Sigmoid colon (tissue), 7 donors: ENCODE results near the gene DDIT3. TPM values are rescaled to one million over a fixed set of nuclear protein-coding genes. Genes with fewer than 3 reads are reported as not detected.
"Not testable (repeated sequence)": the region's sequence is repeated elsewhere in the genome, so short reads cannot be mapped to it uniquely, and the experiment has no call there.

Experiments
- DNase-seq: peaks from one replicate; pipeline ENCODE4 v3.0.0-alpha.2; 2019
- H3K27ac ChIP-seq, 4 donors: fragments of 200-600 bp; sonication (generic); one replicate each; pipeline ENCODE4 v1.5.1; 2016 to 2019; ENCODE audit warnings: mild to moderate bottlenecking in 1 of 4
- H3K27me3 ChIP-seq, 3 donors: fragments of 200-600 bp; sonication (generic); one replicate each; pipeline ENCODE4 v1.5.1; 2019; ENCODE audit warnings: mild to moderate bottlenecking in 1 of 3
- H3K36me3 ChIP-seq, 4 donors: fragments of 200-600 bp; sonication (generic); one replicate each; pipeline ENCODE4 v1.5.1; 2016 to 2019
- H3K4me1 ChIP-seq, 4 donors: fragments of 200-600 bp; sonication (generic); one replicate each; pipeline ENCODE4 v1.5.1; 2017 to 2019
- H3K4me3 ChIP-seq, 4 donors: fragments of 200-600 bp; sonication (generic); one replicate each; pipeline ENCODE4 v1.5.1; 2017 to 2019; ENCODE audit warnings: mild to moderate bottlenecking in 2 of 4, moderate library complexity in 1 of 4
- H3K9me3 ChIP-seq, 4 donors: fragments of 200-600 bp in 3 of 4; sonication (generic) in 3 of 4; one replicate each; pipeline versions ENCODE4 v1.5.1 to v1.6.1; 2013 to 2019
- EP300 ChIP-seq, 4 donors: sonication (generic); formaldehyde crosslinking; IDR thresholded peaks; one replicate each; pipeline ENCODE4 v1.6.1; 2017; ENCODE audit warnings: antibody characterized with exemption in 4 of 4
- POLR2A ChIP-seq, 2 donors: fragments of 450-650 bp; IDR thresholded peaks; one replicate each; pipeline ENCODE4 v1.6.1; 2016; ENCODE audit warnings: antibody characterized with exemption in 2 of 2, mild to moderate bottlenecking in 2 of 2, moderate library complexity in 2 of 2
- POLR2AphosphoS5 ChIP-seq, 4 donors: sonication (generic); formaldehyde crosslinking; IDR thresholded peaks; one replicate each; pipeline ENCODE4 v1.6.1; 2017; ENCODE audit warnings: antibody characterized with exemption in 4 of 4
- WGBS, 2 donors: extraction: QIAGEN DNeasy Blood & Tissue Kit; methylation state at CpG; one replicate each; pipeline ENCODE4 v1.1.7; 2013; 5-methylcytosine and 5-hydroxymethylcytosine counted together
- intact Hi-C: fragments of 100-400 bp; cut with DNase I; formaldehyde crosslinking; loops from one replicate; pipeline ENCODE4 v1.15.1; 2023
- polyA plus RNA-seq, 3 donors: library from polyadenylated mRNA; stranded (reverse); fragments of 200-250 nt; gene quantifications; one replicate each; pipeline ENCODE4 v1.2.3, GENCODE V29; 2013
- total RNA-seq, 4 donors: library from RNA; depleted of rRNA; stranded (reverse); fragments of >200 nt; gene quantifications; one replicate each; pipeline ENCODE4 v1.1.0, GENCODE V29; 2016
- TF ChIP-seq, protein P1 (sequence below), 4 experiments: fragments of 450-650 bp in 3 of 4; fragments of 200-600 bp in 1 of 4; IDR thresholded peaks; one replicate each; pipeline ENCODE4 v1.5.1; 2016 to 2019; ENCODE audit warnings: antibody characterized with exemption in 4 of 4, mild to moderate bottlenecking in 3 of 4, moderate library complexity in 2 of 4
- donor health status: healthy with polysubstance abuse.
- donor health status: Bipolar disorder and iron deficiency.
- donor health status: healthy.

DDIT3 gene
- total and polyA plus RNA-seq, 7 donors, result 30.7 to 52.9 (median 43.3) TPM

DNA sequence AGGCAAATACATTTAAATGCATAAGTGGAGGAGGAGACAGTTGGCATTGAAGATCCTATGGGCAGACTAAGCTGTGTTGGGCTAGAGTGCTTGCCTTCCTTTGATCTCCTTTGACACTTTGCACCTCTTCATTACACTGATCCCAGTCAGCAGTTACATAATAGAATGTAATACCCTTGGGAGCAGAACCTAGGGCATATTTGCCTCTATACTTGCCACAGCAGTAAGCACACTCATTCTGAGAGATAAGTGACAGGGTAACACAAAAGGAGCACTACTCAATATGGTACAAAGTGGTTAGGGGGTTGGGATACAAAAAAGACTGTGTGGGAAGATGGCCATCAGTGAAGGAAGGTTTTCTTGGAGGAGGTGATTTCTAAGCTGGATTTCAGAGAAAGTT, 23.5 kb downstream of the DDIT3 start:
- no peaks in the 10 kb centered on the region for H3K27me3 ChIP-seq
- no peaks in the 10 kb centered on the region for H3K9me3 ChIP-seq
- TF ChIP-seq EP300 (IDR thresholded peaks at IDR 0.05) (no peak), POLR2AphosphoS5 (IDR thresholded peaks at IDR 0.05) (no peak), POLR2A (IDR thresholded peaks at IDR 0.05) (no peak)
- TF ChIP-seq, protein P1, sequence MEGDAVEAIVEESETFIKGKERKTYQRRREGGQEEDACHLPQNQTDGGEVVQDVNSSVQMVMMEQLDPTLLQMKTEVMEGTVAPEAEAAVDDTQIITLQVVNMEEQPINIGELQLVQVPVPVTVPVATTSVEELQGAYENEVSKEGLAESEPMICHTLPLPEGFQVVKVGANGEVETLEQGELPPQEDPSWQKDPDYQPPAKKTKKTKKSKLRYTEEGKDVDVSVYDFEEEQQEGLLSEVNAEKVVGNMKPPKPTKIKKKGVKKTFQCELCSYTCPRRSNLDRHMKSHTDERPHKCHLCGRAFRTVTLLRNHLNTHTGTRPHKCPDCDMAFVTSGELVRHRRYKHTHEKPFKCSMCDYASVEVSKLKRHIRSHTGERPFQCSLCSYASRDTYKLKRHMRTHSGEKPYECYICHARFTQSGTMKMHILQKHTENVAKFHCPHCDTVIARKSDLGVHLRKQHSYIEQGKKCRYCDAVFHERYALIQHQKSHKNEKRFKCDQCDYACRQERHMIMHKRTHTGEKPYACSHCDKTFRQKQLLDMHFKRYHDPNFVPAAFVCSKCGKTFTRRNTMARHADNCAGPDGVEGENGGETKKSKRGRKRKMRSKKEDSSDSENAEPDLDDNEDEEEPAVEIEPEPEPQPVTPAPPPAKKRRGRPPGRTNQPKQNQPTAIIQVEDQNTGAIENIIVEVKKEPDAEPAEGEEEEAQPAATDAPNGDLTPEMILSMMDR (IDR thresholded peaks at IDR 0.05), result no peak
- intact Hi-C loops, result no loop called here
- no peak for DNase-seq
- peaks cover 24 to 85% (median 35%) of the 10 kb centered on the region in 4 donors for H3K36me3 ChIP-seq
- H3K4me1 ChIP-seq, result no peaks in the 10 kb centered on the region
- no peak overlapping the region for H3K27ac ChIP-seq
- H3K4me3 ChIP-seq, result no peak overlapping the region

GRCh38 chr12:57495051-57495701, 25.1 kb downstream of the DDIT3 start:
- H3K27ac ChIP-seq, intact Hi-C loops, H3K9me3 ChIP-seq, H3K4me1 ChIP-seq, H3K27me3 ChIP-seq, DNase-seq, H3K4me3 ChIP-seq: not testable (repeated sequence)
- WGBS, 2 donors, result 97% methylated on average over 45 of the region's 48 CpGs
- H3K36me3 ChIP-seq, result peaks cover 24 to 85% (median 36%) of the 10 kb centered on the region in 4 donors

DNA sequence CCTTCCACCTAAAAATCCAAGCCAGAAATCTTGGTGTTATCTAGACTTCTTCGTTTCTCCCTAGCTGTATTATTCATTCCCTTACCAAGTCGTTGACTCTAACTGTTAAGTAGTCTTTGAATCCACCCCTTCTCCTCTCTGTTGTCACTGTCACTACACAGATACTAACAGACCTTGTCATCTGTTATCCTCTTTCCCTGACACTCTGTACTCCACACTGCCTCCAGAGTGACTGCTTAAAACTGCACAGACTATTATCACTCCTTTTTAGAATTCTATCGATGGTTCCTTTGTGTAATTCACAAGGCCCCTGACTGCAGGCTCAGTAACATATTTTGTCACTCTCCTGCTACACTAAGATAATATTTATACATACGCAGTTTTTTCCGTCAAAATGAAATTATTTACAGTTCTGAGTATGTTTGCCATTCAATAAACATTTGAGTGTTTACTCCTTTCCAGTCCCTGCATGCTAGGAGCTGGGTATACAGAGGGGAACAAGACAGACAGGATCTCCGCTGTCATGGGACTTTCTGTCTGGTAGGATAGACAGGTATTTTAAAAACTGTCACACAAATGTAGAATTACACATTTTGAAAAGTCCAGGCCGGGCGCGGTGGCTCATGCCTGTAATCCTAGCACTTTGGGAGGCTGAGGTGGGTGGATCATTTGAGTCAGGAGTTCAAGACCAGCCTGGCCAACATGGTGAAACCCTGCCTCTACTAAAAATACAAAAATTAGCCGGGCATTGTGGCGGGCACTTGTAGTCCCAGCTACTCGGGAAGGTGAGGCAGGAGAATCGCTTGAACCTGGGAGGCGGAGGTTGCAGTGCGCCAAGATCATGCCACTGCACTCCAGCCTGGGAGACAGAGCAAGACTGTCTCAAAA, 28.7 kb downstream of the DDIT3 start:
- no peak for TF ChIP-seq POLR2A (IDR thresholded peaks at IDR 0.05)
- no peak for TF ChIP-seq POLR2AphosphoS5 (IDR thresholded peaks at IDR 0.05)
- no peak for TF ChIP-seq EP300 (IDR thresholded peaks at IDR 0.05)
- TF ChIP-seq, protein P1 (IDR thresholded peaks at IDR 0.05), result no peak
- Histone ChIP-seq H3K4me3 (no peak overlapping the region), H3K36me3 (peaks cover 19 to 62% (median 22%) of the 10 kb centered on the region in 4 donors), H3K27me3 (no peaks in the 10 kb centered on the region), H3K9me3 (no peaks in the 10 kb centered on the region), H3K27ac (no peak overlapping the region), H3K4me1 (peaks cover 0 to 22% (median 13%) of the 10 kb centered on the region in 4 donors)
- no peak for DNase-seq
- WGBS, 2 donors, result 91 to 92% methylated on average over 15 of the region's 15 CpGs
- intact Hi-C loops, result no loop called here

DNA sequence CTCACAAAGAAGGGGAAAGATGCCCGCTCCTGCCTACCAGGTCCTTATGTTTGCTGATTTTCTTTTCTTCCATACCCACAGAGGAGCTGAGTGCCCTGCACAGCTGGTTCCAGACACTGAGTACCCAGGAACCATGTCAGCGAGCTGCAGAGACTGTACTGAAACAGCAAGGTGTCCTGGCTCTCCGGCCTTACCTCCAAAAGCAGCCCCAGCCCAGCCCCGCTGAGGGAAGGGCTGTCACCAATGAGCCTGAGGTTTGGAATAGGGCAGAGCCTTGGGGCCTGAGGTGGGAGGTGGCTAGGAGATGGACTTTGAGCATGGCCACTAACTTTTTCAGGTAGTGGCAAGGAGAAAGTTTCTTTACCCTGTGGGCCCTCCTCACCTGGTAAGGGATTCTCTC, 30.2 kb downstream of the DDIT3 start:
- H3K27ac ChIP-seq, result no peak overlapping the region
- peaks cover 19 to 48% (median 22%) of the 10 kb centered on the region in 4 donors for H3K36me3 ChIP-seq
- no peak for DNase-seq
- no peaks in the 10 kb centered on the region for H3K9me3 ChIP-seq
- 97 to 98% methylated on average over 4 of the region's 4 CpGs for WGBS, 2 donors
- intact Hi-C loops, result no loop called here
- peaks cover 0 to 22% (median 13%) of the 10 kb centered on the region in 4 donors for H3K4me1 ChIP-seq
- H3K4me3 ChIP-seq, result no peak overlapping the region
- TF ChIP-seq, protein P1 (IDR thresholded peaks at IDR 0.05), result no peak
- no peak for TF ChIP-seq POLR2AphosphoS5 (IDR thresholded peaks at IDR 0.05)
- TF ChIP-seq POLR2A (IDR thresholded peaks at IDR 0.05), result no peak
- TF ChIP-seq EP300 (IDR thresholded peaks at IDR 0.05), result no peak
- no peaks in the 10 kb centered on the region for H3K27me3 ChIP-seq

DNA sequence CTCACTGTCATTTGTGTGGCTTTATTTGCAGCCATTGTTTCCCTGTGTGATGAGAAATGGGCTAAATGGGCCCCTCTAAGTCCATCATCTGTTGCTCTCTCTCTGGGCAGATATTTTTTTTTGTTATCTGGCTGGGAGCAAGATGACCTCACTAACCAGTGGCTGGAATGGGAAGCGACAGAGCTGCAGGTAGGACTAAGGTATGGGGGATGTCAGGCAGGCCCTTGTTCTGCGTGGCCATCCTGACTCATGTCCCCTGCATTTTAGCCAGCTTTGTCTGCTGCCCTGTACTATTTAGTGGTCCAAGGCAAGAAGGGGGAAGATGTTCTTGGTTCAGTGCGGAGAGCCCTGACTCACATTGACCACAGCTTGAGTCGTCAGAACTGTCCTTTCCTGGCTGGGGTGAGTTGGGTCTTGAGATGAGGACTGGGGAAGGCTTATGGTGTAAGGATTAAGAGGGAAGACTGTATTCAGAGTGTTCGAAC, 31.1 kb downstream of the DDIT3 start:
- TF ChIP-seq EP300 (IDR thresholded peaks at IDR 0.05) (no peak), POLR2AphosphoS5 (IDR thresholded peaks at IDR 0.05) (no peak), POLR2A (IDR thresholded peaks at IDR 0.05) (no peak)
- TF ChIP-seq, protein P1 (IDR thresholded peaks at IDR 0.05), result no peak
- Histone ChIP-seq H3K27ac (peak overlapping the region in 1 of 4 donors; percentile 87), H3K36me3 (peaks cover 19 to 44% (median 22%) of the 10 kb centered on the region in 4 donors), H3K4me3 (peak overlapping the region in 2 of 4 donors; percentile 80 to 97), H3K4me1 (peaks cover 0 to 22% (median 13%) of the 10 kb centered on the region in 4 donors), H3K9me3 (no peaks in the 10 kb centered on the region), H3K27me3 (no peaks in the 10 kb centered on the region)
- no peak for DNase-seq
- 90 to 91% methylated on average over 5 of the region's 5 CpGs for WGBS, 2 donors
- intact Hi-C loops, result loop anchor here (5.0 kb wide), 1 partner anchor 33 kb away; the partner anchor contains the start of genes DDIT3 and MBD6
